K562 (cell line): ENCODE data around the gene VWA3A. TPM values are rescaled to one million over a fixed set of nuclear protein-coding genes. Genes with fewer than 3 reads are reported as not detected.

Experiments
- CBX3 ChIP-seq, 2 experiments: IDR thresholded peaks; 1 replicate in 1 of 2; 2 replicates in 1 of 2; pipeline ENCODE4 v1.6.1; 2012; ENCODE audit warnings: inconsistent platforms in 2 of 2, low read length in 2 of 2, borderline replicate concordance in 1 of 2, control low read depth in 1 of 2
- CTCFL ChIP-seq: IDR thresholded peaks from 2 replicates; pipeline ENCODE4 v1.6.1; 2011; ENCODE audit warnings: borderline replicate concordance, low read depth, mild to moderate bottlenecking, moderate library complexity, low read length; ENCODE audit not compliant: insufficient read depth, poor library complexity, severe bottlenecking
- HMGXB4 ChIP-seq: sonication (generic); formaldehyde crosslinking; IDR thresholded peaks from 2 replicates; pipeline ENCODE4 v1.8.1; 2023; ENCODE audit warnings: mild to moderate bottlenecking, missing genetic modification reagents
- KDM4B ChIP-seq, 2 experiments: fragments of 450-650 bp in 1 of 2; sonication (generic) in 1 of 2; IDR thresholded peaks; 2 replicates each; pipeline ENCODE4 v1.6.1; 2016 to 2017; ENCODE audit warnings: borderline replicate concordance in 2 of 2, antibody characterized with exemption in 1 of 2, low read depth in 1 of 2, mild to moderate bottlenecking in 1 of 2
- MEF2A ChIP-seq: IDR thresholded peaks from 2 replicates; pipeline ENCODE4 v1.6.1; 2011; ENCODE audit warnings: low read depth, mild to moderate bottlenecking, low read length, moderate library complexity; ENCODE audit not compliant: control insufficient read depth
- NFE2L1 ChIP-seq: fragments of 450-650 bp; IDR thresholded peaks from 2 replicates; pipeline ENCODE4 v1.6.1; 2016; ENCODE audit warnings: missing genetic modification characterization, low read depth, mild to moderate bottlenecking, missing compliant biosample characterization, moderate library complexity, borderline replicate concordance
- NFYB ChIP-seq: IDR thresholded peaks from 2 replicates; pipeline ENCODE4 v1.6.1; 2011; ENCODE audit warnings: mild to moderate bottlenecking, moderate library complexity; ENCODE audit not compliant: insufficient read length; ENCODE audit errors: extremely low read depth
- PHF20 ChIP-seq: fragments of 450-650 bp; IDR thresholded peaks from 2 replicates; pipeline ENCODE4 v1.6.1; 2018; ENCODE audit not compliant: partially characterized antibody
- RFX5 ChIP-seq: IDR thresholded peaks from 2 replicates; pipeline ENCODE4 v1.6.1; 2011; ENCODE audit warnings: low read depth, mild to moderate bottlenecking, improper control_type of control experiment, low read length
- SIN3A ChIP-seq, 2 experiments: fragments of 150-350 bp in 1 of 2; IDR thresholded peaks; 2 replicates each; pipeline ENCODE4 v1.6.1; 2011 to 2016; ENCODE audit warnings: borderline replicate concordance in 2 of 2, low read depth in 2 of 2, low read length in 2 of 2, mild to moderate bottlenecking in 2 of 2, moderate library complexity in 2 of 2; ENCODE audit not compliant: control insufficient read depth in 1 of 2
- SMARCE1 ChIP-seq: fragments of 450-650 bp; IDR thresholded peaks from 2 replicates; pipeline ENCODE4 v1.7.1; 2016; ENCODE audit warnings: mild to moderate bottlenecking
- SRF ChIP-seq, 2 experiments: fragments of 250-450, 450-650 bp in 1 of 2; sonication (Bioruptor Pico) in 1 of 2; sonication (generic) in 1 of 2; formaldehyde crosslinking; IDR thresholded peaks; 2 replicates each; pipeline versions ENCODE4 v1.5.0 to v1.5.1; 2020 to 2022; ENCODE audit warnings: mild to moderate bottlenecking in 1 of 2, missing genetic modification reagents in 1 of 2
- TCF7L2 ChIP-seq: fragments of 150-350 bp; IDR thresholded peaks from 2 replicates; pipeline ENCODE4 v1.6.1; 2016; ENCODE audit warnings: low read depth, mild to moderate bottlenecking, low read length, moderate library complexity
- TFAM ChIP-seq: fragments of 250-450 bp; sonication (Bioruptor Pico); conservative IDR thresholded peaks from 2 replicates; pipeline ENCODE4 v1.5.0; 2021; ENCODE audit warnings: mild to moderate bottlenecking, moderate library complexity
- ZBTB2 ChIP-seq: fragments of 450-650 bp; IDR thresholded peaks from 2 replicates; pipeline ENCODE4 v1.6.1; 2016; ENCODE audit warnings: antibody characterized with exemption
- ZNF586 ChIP-seq: fragments of 450-650 bp; formaldehyde crosslinking; conservative IDR thresholded peaks from 2 replicates; pipeline ENCODE4 v1.4.0; 2020; ENCODE audit warnings: mild to moderate bottlenecking, moderate library complexity
- polyA plus RNA-seq, 8 experiments: library from polyadenylated mRNA; depleted of rRNA in 4 of 8; stranded (reverse) in 5 of 8; unstranded in 3 of 8; fragments of >200 nt; fragmentation: Nextera tagmentation in 2 of 8; fragmentation: Illumina TruSeq in 1 of 8; extraction: Ambion mirVana in 2 of 8; extraction: Trizol in 1 of 8; gene quantifications; 2 replicates each; pipeline versions ENCODE4 v1.2.1 to v1.2.3, GENCODE V29; 2011 to 2014; ENCODE audit warnings: inconsistent platforms in 1 of 8, missing spikeins in 1 of 8
- total RNA-seq, 7 experiments: library from RNA; depleted of rRNA in 6 of 7; stranded (reverse); fragments of >200 nt in 6 of 7; fragmentation: Illumina TruSeq in 2 of 7; extraction: Trizol in 2 of 7; gene quantifications; 2 replicates each; pipeline versions ENCODE4 v1.2.1 to v1.2.3, GENCODE V29; 2011 to 2021; ENCODE audit warnings: low replicate concordance in 1 of 7
- TF ChIP-seq, protein P1 (sequence below), 3 experiments: IDR thresholded peaks in 2 of 3; conservative IDR thresholded peaks in 1 of 3; 2 replicates each; pipeline ENCODE4 v1.5.1; 2011 to 2012; ENCODE audit warnings: low read length in 3 of 3, mild to moderate bottlenecking in 3 of 3, control low read depth in 2 of 3, improper control_type of control experiment in 1 of 3, inconsistent platforms in 1 of 3, low read depth in 1 of 3, mixed read lengths in 1 of 3, moderate library complexity in 1 of 3; ENCODE audit not compliant: insufficient read depth in 2 of 3
- TF ChIP-seq, protein P2 (sequence below): fragments of 250-450 bp; sonication (Bioruptor Pico); IDR thresholded peaks from 2 replicates; pipeline ENCODE4 v1.8.0; 2021; ENCODE audit warnings: moderate library complexity, mild to moderate bottlenecking, inconsistent platforms

The VWA3A gene
- total and polyA plus RNA-seq, 9 of the 15 experiments (the other 6 are each of a cell fraction or from before 2014, with no cell fraction given): not detected

DNA sequence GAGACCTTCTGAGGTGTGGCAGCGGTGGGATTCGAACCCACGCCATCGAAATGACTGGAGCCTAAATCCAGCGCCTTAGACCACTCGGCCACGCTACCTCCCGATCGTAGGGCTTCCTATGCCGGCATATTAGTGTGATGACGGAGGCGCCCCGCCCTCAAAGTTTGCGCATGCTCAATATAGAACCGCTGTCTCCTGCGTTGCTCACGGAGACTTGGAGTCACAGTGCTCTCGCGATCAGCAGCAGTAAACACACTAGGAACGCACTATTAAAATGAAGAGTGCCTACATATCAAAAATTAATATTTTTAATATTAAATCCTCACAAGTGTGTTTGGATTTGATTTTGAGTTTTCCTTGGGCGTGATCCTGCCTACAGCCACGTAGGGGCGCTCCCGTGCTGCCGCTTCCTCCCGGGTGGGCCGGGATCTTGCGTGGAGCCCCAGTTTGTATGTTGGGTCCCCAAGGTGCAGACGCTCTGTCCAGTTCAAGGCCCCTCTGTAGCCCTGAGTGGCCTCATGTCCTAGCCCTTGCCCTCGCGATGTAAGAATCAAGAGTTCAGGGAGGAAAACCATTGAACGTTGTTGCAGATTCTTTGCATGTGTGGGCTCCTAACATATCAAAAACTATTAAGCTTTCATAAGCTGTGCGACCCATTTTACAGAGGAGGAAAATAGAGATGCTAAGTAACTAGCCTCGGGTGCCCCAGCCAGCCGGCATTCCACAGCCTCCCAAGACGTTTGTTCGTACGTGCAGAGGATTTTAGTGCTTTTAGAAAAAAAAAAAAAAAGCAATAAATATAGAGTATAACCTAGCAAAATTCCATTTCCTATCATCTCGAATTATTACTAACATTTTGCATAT, 103.6 kb downstream of the VWA3A start (continued):
- peak in 1 of 2 experiments; percentile 73; a peak in 1 of 3 replicates for TF ChIP-seq CBX3 (IDR thresholded peaks at IDR 0.05; ENCODE audit: borderline replicate concordance in 1 of 2, low read length in 2 of 2)
- no peak for TF ChIP-seq MEF2A
- TF ChIP-seq CTCFL: no peak
- TF ChIP-seq, protein P1, sequence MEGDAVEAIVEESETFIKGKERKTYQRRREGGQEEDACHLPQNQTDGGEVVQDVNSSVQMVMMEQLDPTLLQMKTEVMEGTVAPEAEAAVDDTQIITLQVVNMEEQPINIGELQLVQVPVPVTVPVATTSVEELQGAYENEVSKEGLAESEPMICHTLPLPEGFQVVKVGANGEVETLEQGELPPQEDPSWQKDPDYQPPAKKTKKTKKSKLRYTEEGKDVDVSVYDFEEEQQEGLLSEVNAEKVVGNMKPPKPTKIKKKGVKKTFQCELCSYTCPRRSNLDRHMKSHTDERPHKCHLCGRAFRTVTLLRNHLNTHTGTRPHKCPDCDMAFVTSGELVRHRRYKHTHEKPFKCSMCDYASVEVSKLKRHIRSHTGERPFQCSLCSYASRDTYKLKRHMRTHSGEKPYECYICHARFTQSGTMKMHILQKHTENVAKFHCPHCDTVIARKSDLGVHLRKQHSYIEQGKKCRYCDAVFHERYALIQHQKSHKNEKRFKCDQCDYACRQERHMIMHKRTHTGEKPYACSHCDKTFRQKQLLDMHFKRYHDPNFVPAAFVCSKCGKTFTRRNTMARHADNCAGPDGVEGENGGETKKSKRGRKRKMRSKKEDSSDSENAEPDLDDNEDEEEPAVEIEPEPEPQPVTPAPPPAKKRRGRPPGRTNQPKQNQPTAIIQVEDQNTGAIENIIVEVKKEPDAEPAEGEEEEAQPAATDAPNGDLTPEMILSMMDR (IDR thresholded peaks at IDR 0.05 in 2 of 3, conservative IDR thresholded peaks at IDR 0.05 in 1 of 3; ENCODE audit: insufficient read depth in 2 of 3, low read depth in 1 of 3, low read length in 3 of 3): peak; percentile 86 to 96 (median 94)
- no peak for TF ChIP-seq ZNF586 (CRISPR knock-in tag)
- no peak for TF ChIP-seq NFE2L1
- no peak for TF ChIP-seq ZBTB2
- peak; percentile 24; the same call in 1 of the 2 replicates for TF ChIP-seq SMARCE1
- TF ChIP-seq TCF7L2: no peak
- peak in 1 of 2 experiments; percentile 59; a peak in 1 of 4 replicates for TF ChIP-seq SRF (CRISPR knock-in tag; IDR thresholded peaks at IDR 0.05)
- TF ChIP-seq SIN3A (IDR thresholded peaks at IDR 0.05; ENCODE audit: borderline replicate concordance in 2 of 2, control insufficient read depth in 1 of 2, low read depth in 2 of 2, low read length in 2 of 2): peak in 1 of 2 experiments; percentile 49; a peak in 1 of 4 replicates
- no peak for TF ChIP-seq KDM4B (IDR thresholded peaks at IDR 0.05; ENCODE audit: borderline replicate concordance in 2 of 2, low read depth in 1 of 2)
- no peak for TF ChIP-seq TFAM (CRISPR knock-in tag)
- peak; percentile 84; the same call in 1 of the 2 replicates for TF ChIP-seq HMGXB4 (CRISPR knock-in tag)
- TF ChIP-seq RFX5: peak; percentile 59; the same call in 1 of the 2 replicates
- peak; percentile 44 for TF ChIP-seq PHF20
- TF ChIP-seq NFYB: no peak
- TF ChIP-seq, protein P2, sequence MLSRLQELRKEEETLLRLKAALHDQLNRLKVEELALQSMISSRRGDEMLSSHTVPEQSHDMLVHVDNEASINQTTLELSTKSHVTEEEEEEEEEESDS: no peak
